AG08396 (cell line): ENCODE results near the gene GRIN3B.

ENCODE experiments used
- DNase-seq: peaks from one replicate; pipeline ENCODE4 v3.0.0; 2012; ENCODE audit warnings: low spot score, mixed read lengths

The GRIN3B gene

GRCh38 chr19:964761-965694 is 35.2 kb upstream of the GRIN3B start:
- DNase-seq: no peak

DNA sequence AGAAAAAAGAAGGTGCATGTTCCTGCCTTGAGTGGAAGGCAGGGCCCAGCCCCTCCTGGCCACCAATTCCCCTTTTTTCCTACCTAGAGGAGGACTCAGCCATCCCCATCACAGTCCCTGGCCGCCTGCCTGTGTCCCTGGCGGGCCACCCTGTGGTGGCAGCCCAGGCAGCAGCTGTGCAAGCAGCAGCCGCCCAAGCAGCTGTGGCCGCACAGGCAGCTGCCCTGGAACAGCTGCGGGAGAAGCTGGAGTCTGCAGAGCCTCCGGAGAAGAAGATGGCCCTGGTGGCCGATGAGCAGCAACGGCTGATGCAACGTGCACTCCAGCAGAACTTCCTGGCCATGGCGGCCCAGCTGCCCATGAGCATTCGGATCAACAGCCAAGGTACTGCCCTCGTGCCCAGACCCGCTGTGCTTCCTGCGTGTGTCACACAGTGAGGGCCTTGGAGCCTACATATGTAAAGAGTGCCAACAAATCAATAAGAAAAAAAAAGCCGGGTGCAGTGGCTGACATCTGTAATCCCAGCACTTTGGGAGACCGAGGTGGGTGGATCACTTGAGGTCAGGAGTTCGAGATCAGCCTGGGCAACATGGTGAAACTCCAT is 33.6 kb upstream of the GRIN3B start:
- no peak for DNase-seq

DNA sequence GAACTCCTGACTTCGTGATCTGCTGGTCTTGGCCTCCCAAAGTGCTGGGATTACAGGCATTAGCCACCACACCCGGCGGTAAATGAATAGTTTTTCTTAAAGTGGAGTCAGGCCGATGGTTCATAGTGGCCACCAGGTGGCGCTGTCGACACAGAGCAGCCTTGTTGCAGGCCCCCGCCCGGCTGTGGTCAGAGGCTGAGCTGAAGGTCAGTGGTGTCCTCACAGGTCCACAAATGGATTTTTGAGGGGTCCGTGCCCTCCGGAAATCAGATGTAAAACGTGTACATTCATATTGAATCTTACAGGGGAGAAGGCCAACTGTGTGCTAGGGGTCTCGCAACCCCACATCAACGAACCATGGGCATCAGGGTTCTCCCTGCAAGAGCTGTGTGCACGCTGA is 29.5 kb upstream of the GRIN3B start:
- no peak for DNase-seq

- no peak for DNase-seq
These were observed 28.4 kb upstream of the GRIN3B start for GRCh38 chr19:971795-972194.

DNA sequence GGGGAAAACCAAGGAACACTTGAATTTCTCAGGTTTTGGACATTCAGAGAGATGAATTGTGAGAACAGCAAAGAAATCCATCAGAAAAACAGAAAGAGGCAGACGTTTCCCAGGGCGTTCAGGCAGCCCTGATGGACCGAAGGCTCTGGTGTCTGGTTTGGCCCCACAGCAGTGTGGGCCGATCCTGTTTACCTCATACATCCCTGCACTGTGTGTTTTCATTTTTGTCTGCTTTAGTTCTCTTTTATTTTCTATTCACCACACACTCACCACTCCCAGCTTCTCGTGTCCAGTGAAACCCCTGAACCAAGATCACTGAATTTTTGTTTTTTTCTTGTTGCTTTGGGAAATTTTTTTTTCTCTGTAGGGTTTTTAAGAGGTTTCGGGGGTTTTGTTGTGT is 27.9 kb upstream of the GRIN3B start:
- DNase-seq: no peak

DNA sequence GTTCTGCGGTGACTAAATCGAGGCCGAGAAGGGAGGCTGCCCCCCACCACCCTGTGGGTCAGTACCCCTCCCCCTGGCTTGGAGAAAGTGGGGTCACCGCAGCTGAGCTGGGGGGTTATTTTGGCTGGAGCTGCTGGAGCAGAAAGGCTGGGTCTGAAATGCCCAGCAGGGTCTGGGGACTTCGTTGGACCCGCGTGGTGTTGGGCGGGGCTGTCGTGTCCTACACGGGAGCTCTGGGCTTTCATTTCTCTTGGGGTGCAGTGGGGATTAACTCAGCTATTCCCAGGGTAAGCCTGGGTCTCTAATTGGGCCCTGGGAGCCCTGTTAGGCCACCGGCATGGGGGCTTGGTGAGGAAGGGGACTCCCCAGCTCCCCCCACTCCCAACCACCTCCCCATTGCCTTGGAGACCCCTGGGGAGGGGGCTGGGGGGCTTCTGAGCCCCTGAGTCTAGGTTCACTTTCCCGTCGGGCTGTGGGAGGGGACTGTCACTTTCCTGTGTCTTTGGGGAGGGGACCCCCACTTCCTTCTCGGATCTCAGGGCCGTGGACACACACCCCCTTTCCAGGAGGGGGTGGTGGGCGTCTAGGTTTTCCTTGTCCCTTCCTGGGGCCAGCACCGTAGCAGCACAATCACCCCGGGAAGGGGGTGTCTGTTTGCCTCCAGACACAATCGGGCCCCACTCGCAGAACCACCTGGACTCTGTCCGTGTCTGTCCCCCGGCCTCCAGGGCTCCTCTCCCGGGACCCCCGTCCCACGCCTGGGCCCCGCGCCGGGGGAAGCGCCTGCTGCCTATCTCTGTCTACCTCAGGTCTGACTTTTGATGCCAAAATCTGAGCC is 26.3 kb upstream of the GRIN3B start:
- DNase-seq: no peak

GRCh38 chr19:974564-975257 is 25.5 kb upstream of the GRIN3B start:
- no peak for DNase-seq

GRCh38 chr19:976476-976875 is 23.7 kb upstream of the GRIN3B start:
- no peak for DNase-seq

GRCh38 chr19:977058-977464 is 23.2 kb upstream of the GRIN3B start:
- DNase-seq: no peak

DNA sequence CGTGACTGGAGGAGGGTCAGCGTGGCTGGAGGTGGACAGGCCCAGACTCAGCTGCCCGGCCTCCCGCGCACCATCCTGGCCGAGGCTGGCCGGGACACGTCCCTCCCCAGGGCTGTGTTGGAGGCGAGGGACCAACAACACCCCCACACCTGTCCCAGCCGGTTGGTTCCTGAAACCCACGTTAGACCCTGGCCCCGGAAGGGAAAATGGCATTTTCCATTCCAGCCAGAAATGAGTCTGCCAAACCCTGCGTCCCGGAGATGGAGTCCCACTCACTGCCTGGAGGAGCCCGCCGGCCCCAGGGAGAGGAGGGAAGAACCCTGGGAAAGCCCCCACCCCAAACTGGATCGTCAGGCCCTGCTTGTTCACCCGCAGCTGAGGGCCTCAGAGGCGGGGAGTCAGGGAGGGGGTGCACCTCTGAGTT is 20.9 kb upstream of the GRIN3B start:
- DNase-seq: no peak

DNA sequence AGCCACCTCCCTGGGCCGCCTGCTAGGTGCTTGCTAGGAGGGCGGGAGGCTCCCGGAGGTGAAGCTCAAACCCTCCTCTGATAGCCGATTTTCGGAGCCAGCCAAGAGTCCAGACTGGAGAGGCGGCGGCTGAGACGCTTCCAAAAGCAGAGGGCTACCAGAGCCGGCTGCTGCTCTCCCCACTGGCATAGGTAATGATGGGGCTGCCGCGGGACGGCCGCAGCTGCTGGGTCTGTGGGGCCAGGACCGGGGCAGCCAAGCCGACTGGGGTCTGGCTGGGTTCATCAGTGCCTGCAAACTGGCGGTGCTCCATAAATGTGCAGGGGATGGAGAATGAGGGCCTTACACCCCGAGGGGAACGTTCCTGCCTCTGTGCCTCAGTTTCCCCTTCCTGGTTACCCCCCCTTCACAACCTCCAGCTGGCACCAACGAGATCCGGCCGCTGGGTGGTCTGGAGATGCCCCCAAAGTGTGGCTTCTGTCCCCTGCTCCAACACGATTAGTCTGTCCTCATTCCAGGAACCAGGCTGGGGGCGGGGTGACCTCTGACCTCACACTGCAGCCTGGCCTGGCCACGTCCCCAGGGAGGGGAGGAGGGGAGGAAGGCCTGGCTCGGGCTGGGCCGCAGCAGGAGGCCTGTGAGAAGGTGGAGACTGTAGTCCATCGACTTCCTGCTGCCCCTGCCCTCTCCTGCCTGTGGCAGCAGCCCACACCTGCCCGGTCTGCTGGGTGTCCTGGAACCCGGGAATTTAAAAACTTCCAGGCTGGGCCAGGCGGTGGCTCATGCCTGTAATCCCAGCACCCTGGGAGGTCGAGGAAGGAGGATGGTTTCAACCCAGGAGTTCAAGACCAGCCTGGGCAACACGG is 19.9 kb upstream of the GRIN3B start:
- no peak for DNase-seq

DNA sequence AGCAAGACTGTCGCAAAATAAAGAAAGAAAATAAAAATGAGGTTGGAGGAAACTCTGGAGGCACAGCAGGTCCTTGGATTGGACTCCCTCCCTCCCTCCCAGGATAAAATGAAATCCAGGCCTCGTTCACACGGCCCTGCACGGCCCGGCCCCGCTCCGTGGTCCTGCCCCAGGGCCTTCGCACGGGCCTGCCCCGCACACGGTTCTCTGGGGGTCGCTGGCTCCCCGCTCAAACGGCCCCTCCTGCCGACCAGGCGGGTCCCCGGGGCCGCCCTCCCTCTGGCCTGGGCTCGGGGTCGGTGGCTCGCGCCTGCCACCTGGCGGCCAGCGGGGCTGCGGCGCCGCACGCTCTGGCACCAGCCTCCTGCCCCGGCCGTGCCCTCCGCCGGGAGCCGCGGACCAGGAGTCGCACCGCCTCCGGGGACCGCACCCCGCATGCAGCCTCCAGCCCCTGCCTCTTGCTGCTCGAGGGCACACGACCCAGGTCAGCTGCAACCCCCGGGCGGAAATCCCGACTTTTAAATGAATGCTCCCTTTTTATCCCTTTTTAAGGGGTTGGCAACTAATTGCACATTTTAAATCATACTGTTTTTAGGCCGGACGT is 17.6 kb upstream of the GRIN3B start:
- DNase-seq: peak; percentile 95

- peak; percentile 100 for DNase-seq
These were observed 15.9 kb upstream of the GRIN3B start, which contains the start of gene WDR18 for GRCh38 chr19:984165-984967. TSS of gene WDR18 (plus strand) at chr19:984345. CDS start at chr19:984354, 9 bp downstream.

DNA sequence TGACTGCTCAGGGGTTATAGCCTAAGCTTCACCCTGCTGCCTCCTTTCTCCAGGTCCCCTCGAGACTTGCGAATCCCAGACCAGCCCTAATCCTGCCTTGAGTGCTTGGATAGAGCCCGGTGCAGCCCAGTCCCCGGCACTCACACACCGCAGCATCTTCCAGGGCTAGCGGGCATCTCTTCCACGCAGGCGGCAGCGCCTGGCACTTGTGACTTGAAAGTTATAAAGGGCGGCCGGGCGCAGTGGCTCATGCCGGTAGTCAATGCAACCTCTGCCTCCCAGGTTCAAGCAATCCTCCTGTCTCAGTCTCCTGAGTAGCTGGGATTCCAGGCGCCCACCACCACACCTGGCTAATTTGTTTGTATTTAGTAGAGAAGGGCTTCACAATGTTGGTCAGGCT is 14.1 kb upstream of the GRIN3B start:
- DNase-seq: no peak

DNA sequence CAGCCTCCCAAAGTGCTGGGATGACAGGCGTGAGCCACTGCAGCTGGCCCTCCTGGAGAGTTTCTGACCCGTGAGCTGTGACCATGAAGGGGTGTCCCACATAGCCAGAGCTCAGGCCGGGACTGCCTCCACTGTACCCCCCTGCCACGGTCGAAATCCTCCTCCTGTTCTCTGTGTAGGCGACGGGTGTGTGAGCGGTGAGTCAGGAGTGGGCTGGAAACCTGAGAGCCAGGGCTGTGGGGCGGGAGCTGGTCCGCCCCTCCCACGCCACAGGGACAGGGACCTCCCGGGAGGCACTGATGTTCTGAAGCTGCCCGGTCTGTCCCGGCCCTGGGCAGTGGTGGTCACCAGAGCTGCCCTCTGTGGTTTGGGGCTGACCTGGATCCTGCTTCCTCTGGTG is 12.1 kb upstream of the GRIN3B start:
- DNase-seq: no peak

DNA sequence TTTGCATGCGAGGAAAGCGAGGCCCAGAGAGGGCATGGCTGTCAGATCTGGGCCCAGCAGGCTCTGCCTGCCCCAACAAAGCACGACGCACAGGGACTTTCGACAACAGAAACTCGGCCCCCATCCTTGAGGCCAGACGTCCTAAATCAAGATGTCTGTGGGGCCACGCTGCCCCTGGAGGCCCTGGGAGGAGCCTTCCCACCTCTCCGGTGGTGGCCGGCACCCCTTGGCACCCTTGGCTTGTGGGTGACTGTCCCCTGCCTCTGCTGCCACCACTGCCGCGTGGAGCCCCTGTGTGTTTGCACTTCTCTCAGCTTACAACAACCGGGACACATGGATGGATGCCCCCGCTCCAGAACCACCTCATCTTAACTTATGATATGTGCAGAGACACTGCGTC is 11.7 kb upstream of the GRIN3B start:
- DNase-seq: no peak

- DNase-seq: no peak
These were observed 10.7 kb upstream of the GRIN3B start for GRCh38 chr19:989381-990081.

DNA sequence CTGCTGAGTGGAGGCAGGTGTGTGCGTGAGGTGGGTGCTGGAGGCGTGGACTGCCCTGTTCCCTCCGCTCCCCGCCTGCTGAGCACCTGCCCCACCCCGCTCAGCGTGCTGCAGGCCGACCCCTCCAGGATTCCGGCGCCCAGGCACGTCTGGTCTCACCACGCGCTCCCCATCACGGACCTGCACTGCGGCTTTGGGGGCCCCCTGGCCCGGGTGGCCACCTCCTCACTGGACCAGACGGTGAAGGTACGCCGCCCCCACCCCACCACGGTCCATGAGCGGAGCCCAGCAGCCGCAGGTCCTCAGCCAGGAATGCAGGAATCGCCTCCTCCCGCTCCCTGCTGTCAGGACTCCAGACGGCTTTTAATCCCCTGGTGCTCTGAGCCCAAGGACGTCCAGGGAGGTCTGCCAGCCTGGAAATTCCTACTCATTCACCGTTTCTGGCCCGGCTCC is 10.1 kb upstream of the GRIN3B start:
- no peak for DNase-seq

- no peak for DNase-seq
These were observed 9.5 kb upstream of the GRIN3B start for GRCh38 chr19:990746-991145.
